ENCODE results near the gene PASD1. TPM values are rescaled to one million over a fixed set of nuclear protein-coding genes. Genes with fewer than 3 reads are reported as not detected.

The PASD1 gene
- total RNA-seq, 6 experiments from 2014 or later: not detected

GRCh38 chrX:151713849-151714248 lies 150.4 kb downstream of the PASD1 start:
- Histone ChIP-seq H3K9me3 (no peaks in the 10 kb centered on the region), H3K36me3 (no peaks in the 10 kb centered on the region), H3K4me3 (no peak overlapping the region), H3K27me3 (no peaks in the 10 kb centered on the region), H3K4me1 (no peaks in the 10 kb centered on the region), H3K27ac (no peak overlapping the region)
- WGBS (ENCODE audit: insufficient coverage, low coverage, low lambda C conversion rate, missing lambda C conversion rate): 32% methylated on average over 3 of the region's 3 CpGs
- intact Hi-C loops (cut with DNase I): no loop called here
- TF ChIP-seq POLR2A (IDR thresholded peaks at IDR 0.05): no peak
- peak; percentile 23 to 56 (median 50) for TF ChIP-seq CTCF (IDR thresholded peaks at IDR 0.05)
- DNase-seq (peak in 1 of 3 donors; percentile 40), ATAC-seq (peak; percentile 62 to 72 (median 66))

GRCh38 chrX:151714362-151714761 lies 150.9 kb downstream of the PASD1 start:
- Histone ChIP-seq H3K27me3 (no peaks in the 10 kb centered on the region), H3K4me3 (no peak overlapping the region), H3K4me1 (no peaks in the 10 kb centered on the region), H3K9me3 (no peaks in the 10 kb centered on the region), H3K27ac (no peak overlapping the region), H3K36me3 (no peaks in the 10 kb centered on the region)
- TF ChIP-seq CTCF (IDR thresholded peaks at IDR 0.05) (no peak), POLR2A (IDR thresholded peaks at IDR 0.05) (no peak)
- 46% methylated on average over 4 of the region's 5 CpGs for WGBS (ENCODE audit: insufficient coverage, low coverage, low lambda C conversion rate, missing lambda C conversion rate)
- intact Hi-C loops (cut with DNase I): no loop called here
- ATAC-seq: no peak
- no peak for DNase-seq

- Histone ChIP-seq H3K27ac (no peak within 1 kb of the TSS), H3K4me1 (no peaks in the 10 kb centered on the region), H3K36me3 (no peaks in the 10 kb centered on the region), H3K27me3 (no peaks in the 10 kb centered on the region), H3K4me3 (no peak within 1 kb of the TSS), H3K9me3 (no peaks in the 10 kb centered on the region)
- intact Hi-C loops (cut with DNase I): no loop called here
- no peak for TF ChIP-seq POLR2A (IDR thresholded peaks at IDR 0.05)
- no peak for TF ChIP-seq CTCF (IDR thresholded peaks at IDR 0.05)
- DNase-seq (no peak), ATAC-seq (peak in 1 of 4 donors; percentile 37)
- 57% methylated on average over 2 of the region's 3 CpGs for WGBS (ENCODE audit: insufficient coverage, low coverage, low lambda C conversion rate, missing lambda C conversion rate)
These were observed 152.3 kb downstream of the PASD1 start, which contains the start of gene FATE1 for GRCh38 chrX:151715752-151716151. Gene FATE1 (plus strand): TSS chrX:151716035. CDS start chrX:151716120, 85 bp downstream.

- ATAC-seq: peak; percentile 41 to 62 (median 52)
- H3K4me3 ChIP-seq: no peak overlapping the region
- intact Hi-C loops (cut with DNase I): no loop called here
- peaks cover 0 to 4% (median 0%) of the 10 kb centered on the region in 4 donors for H3K4me1 ChIP-seq
- TF ChIP-seq CTCF (IDR thresholded peaks at IDR 0.05) (peak in 3 of 4 donors; percentile 24 to 51 (median 29)), POLR2A (IDR thresholded peaks at IDR 0.05) (no peak)
- H3K27me3 ChIP-seq: no peaks in the 10 kb centered on the region
- WGBS (ENCODE audit: insufficient coverage, low coverage, low lambda C conversion rate, missing lambda C conversion rate): 63% methylated on average over 1 of the region's 24 CpGs
- H3K9me3 ChIP-seq: no peaks in the 10 kb centered on the region
- DNase-seq: peak in 2 of 3 donors; percentile 38 to 56
- H3K27ac ChIP-seq: no peak overlapping the region
- H3K36me3 ChIP-seq: no peaks in the 10 kb centered on the region
These were observed 158.9 kb downstream of the PASD1 start for GRCh38 chrX:151722241-151722846.
